K562 (cell line): ENCODE results near the gene DTX3. TPM values are rescaled to one million over a fixed set of nuclear protein-coding genes. Genes with fewer than 3 reads are reported as not detected.

Source experiments
- CEBPB ChIP-seq: fragments of 450-650 bp; IDR thresholded peaks from 2 replicates; pipeline ENCODE4 v1.6.1; 2016; ENCODE audit warnings: missing genetic modification characterization, missing compliant biosample characterization
- RBM14 ChIP-seq: fragments of 200-400 bp; formaldehyde crosslinking; IDR thresholded peaks from 2 replicates; pipeline ENCODE4 v1.6.1; 2018; ENCODE audit warnings: low read depth, mild to moderate bottlenecking, low read length, moderate library complexity, borderline replicate concordance; ENCODE audit not compliant: insufficient read depth
- RFX7 ChIP-seq: fragments of 250-450 bp; sonication (Bioruptor Pico); IDR thresholded peaks from 2 replicates; pipeline ENCODE4 v1.5.1; 2021; ENCODE audit warnings: mild to moderate bottlenecking
- polyA plus RNA-seq, 8 experiments: library from polyadenylated mRNA; depleted of rRNA in 4 of 8; stranded (reverse) in 5 of 8; unstranded in 3 of 8; fragments of >200 nt; fragmentation: Nextera tagmentation in 2 of 8; fragmentation: Illumina TruSeq in 1 of 8; extraction: Ambion mirVana in 2 of 8; extraction: Trizol in 1 of 8; gene quantifications; 2 replicates each; pipeline versions ENCODE4 v1.2.1 to v1.2.3, GENCODE V29; 2011 to 2014; ENCODE audit warnings: inconsistent platforms in 1 of 8, missing spikeins in 1 of 8
- total RNA-seq, 7 experiments: library from RNA; depleted of rRNA in 6 of 7; stranded (reverse); fragments of >200 nt in 6 of 7; fragmentation: Illumina TruSeq in 2 of 7; extraction: Trizol in 2 of 7; gene quantifications; 2 replicates each; pipeline versions ENCODE4 v1.2.1 to v1.2.3, GENCODE V29; 2011 to 2021; ENCODE audit warnings: low replicate concordance in 1 of 7
- TF ChIP-seq, protein P1 (sequence below): fragments of 450-650 bp; IDR thresholded peaks from 2 replicates; pipeline ENCODE4 v1.6.1; 2016
- TF ChIP-seq, protein P2 (sequence below): IDR thresholded peaks from 3 replicates; pipeline ENCODE4 v1.6.1; 2011; ENCODE audit warnings: borderline replicate concordance, mild to moderate bottlenecking; ENCODE audit not compliant: insufficient read length, insufficient read depth
- TF ChIP-seq, protein P3 (sequence below): fragments of 250-450 bp; sonication (Bioruptor Pico); IDR thresholded peaks from 2 replicates; pipeline ENCODE4 v1.8.0; 2021; ENCODE audit warnings: mild to moderate bottlenecking, moderate library complexity
- TF ChIP-seq, protein P4 (sequence below), 2 experiments: IDR thresholded peaks; 2 replicates each; pipeline ENCODE4 v1.6.1; 2011; ENCODE audit warnings: borderline replicate concordance in 1 of 2, control low read depth in 1 of 2, low read depth in 1 of 2, low read length in 1 of 2, mild to moderate bottlenecking in 1 of 2, mixed read lengths in 1 of 2, moderate library complexity in 1 of 2; ENCODE audit not compliant: insufficient read depth in 1 of 2, insufficient read length in 1 of 2, poor library complexity in 1 of 2, severe bottlenecking in 1 of 2; ENCODE audit errors: extremely low read depth in 1 of 2
- TF ChIP-seq, protein P5 (sequence below): fragments of 450-650 bp; IDR thresholded peaks from 2 replicates; pipeline ENCODE4 v1.6.1; 2016; ENCODE audit warnings: mild to moderate bottlenecking, moderate library complexity

Gene DTX3
- total and polyA plus RNA-seq, 9 of the 15 experiments (the other 6 are each of a cell fraction or from before 2014, with no cell fraction given) = 0.03 to 0.09 (median 0.06) TPM; not detected in 6

DNA sequence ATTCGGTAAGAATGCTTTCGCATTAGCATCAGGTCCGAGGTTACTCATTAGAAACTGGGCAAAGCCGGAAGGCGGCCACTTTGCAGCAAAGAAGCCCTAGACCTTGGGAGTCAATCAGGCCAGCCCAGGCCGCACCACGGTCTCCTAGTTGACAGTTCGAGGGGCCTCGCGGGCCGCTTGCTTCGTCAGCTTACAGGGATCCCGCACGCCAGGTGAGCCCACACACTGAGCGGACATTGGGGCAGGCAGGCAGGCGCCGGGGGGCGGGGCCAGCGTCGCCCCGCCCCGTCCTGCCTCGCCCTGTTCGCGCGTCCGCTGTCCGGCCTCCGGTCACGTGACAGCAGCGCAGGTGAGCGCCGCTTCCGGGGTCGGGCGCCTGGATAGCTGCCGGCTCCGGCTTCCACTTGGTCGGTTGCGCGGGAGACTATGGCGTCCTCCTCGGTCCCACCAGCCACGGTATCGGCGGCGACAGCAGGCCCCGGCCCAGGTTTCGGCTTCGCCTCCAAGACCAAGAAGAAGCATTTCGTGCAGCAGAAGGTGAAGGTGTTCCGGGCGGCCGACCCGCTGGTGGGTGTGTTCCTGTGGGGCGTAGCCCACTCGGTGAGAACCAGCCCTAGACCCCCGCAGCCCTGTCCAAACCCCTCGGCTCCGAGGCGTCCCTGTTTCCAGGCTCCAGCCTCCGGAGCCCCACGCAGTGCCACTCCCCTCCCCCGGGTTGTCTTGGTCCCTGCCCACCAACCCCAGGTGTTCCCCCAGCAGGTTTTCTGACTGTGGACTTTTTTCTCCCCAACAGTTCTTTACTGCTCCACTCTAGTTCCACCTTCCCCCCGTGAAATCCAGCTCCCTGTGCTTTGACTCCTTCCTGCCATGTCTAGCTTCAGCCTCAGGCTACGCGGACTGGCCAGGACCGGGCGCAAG, 13.5 kb upstream of the DTX3 start, which contains the start of gene PIP4K2C (continued):
- TF ChIP-seq, protein P1, sequence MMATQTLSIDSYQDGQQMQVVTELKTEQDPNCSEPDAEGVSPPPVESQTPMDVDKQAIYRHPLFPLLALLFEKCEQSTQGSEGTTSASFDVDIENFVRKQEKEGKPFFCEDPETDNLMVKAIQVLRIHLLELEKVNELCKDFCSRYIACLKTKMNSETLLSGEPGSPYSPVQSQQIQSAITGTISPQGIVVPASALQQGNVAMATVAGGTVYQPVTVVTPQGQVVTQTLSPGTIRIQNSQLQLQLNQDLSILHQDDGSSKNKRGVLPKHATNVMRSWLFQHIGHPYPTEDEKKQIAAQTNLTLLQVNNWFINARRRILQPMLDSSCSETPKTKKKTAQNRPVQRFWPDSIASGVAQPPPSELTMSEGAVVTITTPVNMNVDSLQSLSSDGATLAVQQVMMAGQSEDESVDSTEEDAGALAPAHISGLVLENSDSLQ = no peak
- TF ChIP-seq, protein P2, sequence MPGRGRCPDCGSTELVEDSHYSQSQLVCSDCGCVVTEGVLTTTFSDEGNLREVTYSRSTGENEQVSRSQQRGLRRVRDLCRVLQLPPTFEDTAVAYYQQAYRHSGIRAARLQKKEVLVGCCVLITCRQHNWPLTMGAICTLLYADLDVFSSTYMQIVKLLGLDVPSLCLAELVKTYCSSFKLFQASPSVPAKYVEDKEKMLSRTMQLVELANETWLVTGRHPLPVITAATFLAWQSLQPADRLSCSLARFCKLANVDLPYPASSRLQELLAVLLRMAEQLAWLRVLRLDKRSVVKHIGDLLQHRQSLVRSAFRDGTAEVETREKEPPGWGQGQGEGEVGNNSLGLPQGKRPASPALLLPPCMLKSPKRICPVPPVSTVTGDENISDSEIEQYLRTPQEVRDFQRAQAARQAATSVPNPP = no peak
- TF ChIP-seq RFX7 (CRISPR knock-in tag) (no peak), CEBPB (no peak), RBM14 (no peak)
- TF ChIP-seq, protein P3, sequence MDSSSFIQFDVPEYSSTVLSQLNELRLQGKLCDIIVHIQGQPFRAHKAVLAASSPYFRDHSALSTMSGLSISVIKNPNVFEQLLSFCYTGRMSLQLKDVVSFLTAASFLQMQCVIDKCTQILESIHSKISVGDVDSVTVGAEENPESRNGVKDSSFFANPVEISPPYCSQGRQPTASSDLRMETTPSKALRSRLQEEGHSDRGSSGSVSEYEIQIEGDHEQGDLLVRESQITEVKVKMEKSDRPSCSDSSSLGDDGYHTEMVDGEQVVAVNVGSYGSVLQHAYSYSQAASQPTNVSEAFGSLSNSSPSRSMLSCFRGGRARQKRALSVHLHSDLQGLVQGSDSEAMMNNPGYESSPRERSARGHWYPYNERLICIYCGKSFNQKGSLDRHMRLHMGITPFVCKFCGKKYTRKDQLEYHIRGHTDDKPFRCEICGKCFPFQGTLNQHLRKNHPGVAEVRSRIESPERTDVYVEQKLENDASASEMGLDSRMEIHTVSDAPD = no peak
- TF ChIP-seq, protein P4, sequence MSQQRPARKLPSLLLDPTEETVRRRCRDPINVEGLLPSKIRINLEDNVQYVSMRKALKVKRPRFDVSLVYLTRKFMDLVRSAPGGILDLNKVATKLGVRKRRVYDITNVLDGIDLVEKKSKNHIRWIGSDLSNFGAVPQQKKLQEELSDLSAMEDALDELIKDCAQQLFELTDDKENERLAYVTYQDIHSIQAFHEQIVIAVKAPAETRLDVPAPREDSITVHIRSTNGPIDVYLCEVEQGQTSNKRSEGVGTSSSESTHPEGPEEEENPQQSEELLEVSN (IDR thresholded peaks at IDR 0.05; ENCODE audit: borderline replicate concordance in 1 of 2, extremely low read depth in 1 of 2, insufficient read depth in 1 of 2, insufficient read length in 1 of 2, low read depth in 1 of 2, low read length in 1 of 2, poor library complexity in 1 of 2, severe bottlenecking in 1 of 2) = peak; percentile 63 to 81
- TF ChIP-seq, protein P5, sequence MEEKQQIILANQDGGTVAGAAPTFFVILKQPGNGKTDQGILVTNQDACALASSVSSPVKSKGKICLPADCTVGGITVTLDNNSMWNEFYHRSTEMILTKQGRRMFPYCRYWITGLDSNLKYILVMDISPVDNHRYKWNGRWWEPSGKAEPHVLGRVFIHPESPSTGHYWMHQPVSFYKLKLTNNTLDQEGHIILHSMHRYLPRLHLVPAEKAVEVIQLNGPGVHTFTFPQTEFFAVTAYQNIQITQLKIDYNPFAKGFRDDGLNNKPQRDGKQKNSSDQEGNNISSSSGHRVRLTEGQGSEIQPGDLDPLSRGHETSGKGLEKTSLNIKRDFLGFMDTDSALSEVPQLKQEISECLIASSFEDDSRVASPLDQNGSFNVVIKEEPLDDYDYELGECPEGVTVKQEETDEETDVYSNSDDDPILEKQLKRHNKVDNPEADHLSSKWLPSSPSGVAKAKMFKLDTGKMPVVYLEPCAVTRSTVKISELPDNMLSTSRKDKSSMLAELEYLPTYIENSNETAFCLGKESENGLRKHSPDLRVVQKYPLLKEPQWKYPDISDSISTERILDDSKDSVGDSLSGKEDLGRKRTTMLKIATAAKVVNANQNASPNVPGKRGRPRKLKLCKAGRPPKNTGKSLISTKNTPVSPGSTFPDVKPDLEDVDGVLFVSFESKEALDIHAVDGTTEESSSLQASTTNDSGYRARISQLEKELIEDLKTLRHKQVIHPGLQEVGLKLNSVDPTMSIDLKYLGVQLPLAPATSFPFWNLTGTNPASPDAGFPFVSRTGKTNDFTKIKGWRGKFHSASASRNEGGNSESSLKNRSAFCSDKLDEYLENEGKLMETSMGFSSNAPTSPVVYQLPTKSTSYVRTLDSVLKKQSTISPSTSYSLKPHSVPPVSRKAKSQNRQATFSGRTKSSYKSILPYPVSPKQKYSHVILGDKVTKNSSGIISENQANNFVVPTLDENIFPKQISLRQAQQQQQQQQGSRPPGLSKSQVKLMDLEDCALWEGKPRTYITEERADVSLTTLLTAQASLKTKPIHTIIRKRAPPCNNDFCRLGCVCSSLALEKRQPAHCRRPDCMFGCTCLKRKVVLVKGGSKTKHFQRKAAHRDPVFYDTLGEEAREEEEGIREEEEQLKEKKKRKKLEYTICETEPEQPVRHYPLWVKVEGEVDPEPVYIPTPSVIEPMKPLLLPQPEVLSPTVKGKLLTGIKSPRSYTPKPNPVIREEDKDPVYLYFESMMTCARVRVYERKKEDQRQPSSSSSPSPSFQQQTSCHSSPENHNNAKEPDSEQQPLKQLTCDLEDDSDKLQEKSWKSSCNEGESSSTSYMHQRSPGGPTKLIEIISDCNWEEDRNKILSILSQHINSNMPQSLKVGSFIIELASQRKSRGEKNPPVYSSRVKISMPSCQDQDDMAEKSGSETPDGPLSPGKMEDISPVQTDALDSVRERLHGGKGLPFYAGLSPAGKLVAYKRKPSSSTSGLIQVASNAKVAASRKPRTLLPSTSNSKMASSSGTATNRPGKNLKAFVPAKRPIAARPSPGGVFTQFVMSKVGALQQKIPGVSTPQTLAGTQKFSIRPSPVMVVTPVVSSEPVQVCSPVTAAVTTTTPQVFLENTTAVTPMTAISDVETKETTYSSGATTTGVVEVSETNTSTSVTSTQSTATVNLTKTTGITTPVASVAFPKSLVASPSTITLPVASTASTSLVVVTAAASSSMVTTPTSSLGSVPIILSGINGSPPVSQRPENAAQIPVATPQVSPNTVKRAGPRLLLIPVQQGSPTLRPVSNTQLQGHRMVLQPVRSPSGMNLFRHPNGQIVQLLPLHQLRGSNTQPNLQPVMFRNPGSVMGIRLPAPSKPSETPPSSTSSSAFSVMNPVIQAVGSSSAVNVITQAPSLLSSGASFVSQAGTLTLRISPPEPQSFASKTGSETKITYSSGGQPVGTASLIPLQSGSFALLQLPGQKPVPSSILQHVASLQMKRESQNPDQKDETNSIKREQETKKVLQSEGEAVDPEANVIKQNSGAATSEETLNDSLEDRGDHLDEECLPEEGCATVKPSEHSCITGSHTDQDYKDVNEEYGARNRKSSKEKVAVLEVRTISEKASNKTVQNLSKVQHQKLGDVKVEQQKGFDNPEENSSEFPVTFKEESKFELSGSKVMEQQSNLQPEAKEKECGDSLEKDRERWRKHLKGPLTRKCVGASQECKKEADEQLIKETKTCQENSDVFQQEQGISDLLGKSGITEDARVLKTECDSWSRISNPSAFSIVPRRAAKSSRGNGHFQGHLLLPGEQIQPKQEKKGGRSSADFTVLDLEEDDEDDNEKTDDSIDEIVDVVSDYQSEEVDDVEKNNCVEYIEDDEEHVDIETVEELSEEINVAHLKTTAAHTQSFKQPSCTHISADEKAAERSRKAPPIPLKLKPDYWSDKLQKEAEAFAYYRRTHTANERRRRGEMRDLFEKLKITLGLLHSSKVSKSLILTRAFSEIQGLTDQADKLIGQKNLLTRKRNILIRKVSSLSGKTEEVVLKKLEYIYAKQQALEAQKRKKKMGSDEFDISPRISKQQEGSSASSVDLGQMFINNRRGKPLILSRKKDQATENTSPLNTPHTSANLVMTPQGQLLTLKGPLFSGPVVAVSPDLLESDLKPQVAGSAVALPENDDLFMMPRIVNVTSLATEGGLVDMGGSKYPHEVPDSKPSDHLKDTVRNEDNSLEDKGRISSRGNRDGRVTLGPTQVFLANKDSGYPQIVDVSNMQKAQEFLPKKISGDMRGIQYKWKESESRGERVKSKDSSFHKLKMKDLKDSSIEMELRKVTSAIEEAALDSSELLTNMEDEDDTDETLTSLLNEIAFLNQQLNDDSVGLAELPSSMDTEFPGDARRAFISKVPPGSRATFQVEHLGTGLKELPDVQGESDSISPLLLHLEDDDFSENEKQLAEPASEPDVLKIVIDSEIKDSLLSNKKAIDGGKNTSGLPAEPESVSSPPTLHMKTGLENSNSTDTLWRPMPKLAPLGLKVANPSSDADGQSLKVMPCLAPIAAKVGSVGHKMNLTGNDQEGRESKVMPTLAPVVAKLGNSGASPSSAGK = peak; percentile 73
